CD14-positive monocyte (primary cell): ENCODE results near the gene ING1. TPM values are rescaled to one million over a fixed set of nuclear protein-coding genes. Genes with fewer than 3 reads are reported as not detected.
A peak's percentile ranks its signal among the peaks of the same experiment; 100 is the strongest.

Source experiments
- DNase-seq, 3 donors: peaks; one replicate each; pipeline ENCODE4 v3.0.0-alpha.2; 2011 to 2022
- H2AFZ ChIP-seq: 2 replicates; pipeline ENCODE4 v1.6.0; 2012; ENCODE audit warnings: mild to moderate bottlenecking, low read depth, low read length, inconsistent platforms; ENCODE audit not compliant: insufficient read depth, poor library complexity, severe bottlenecking
- H3K27ac ChIP-seq, 2 donors: 1 replicate in 1 of 2; 2 replicates in 1 of 2; pipeline ENCODE4 v1.5.1; 2012 to 2013; ENCODE audit warnings: low read length in 2 of 2, control low read depth in 1 of 2, inconsistent platforms in 1 of 2, low read depth in 1 of 2, mild to moderate bottlenecking in 1 of 2
- H3K27me3 ChIP-seq, 2 donors: one replicate each; pipeline versions ENCODE4 v1.6.0 to v1.6.1; 2011 to 2013; ENCODE audit warnings: low read length in 2 of 2; ENCODE audit not compliant: control insufficient read depth in 2 of 2, insufficient read depth in 2 of 2
- H3K36me3 ChIP-seq, 2 donors: replicated peaks in 1 of 2; 1 replicate in 1 of 2; 2 replicates in 1 of 2; pipeline versions ENCODE4 v1.5.1 to v1.6.1; 2012 to 2013; ENCODE audit warnings: low read length in 2 of 2, control low read depth in 1 of 2, inconsistent platforms in 1 of 2, mild to moderate bottlenecking in 1 of 2; ENCODE audit not compliant: insufficient read depth in 2 of 2, control insufficient read depth in 1 of 2
- H3K4me1 ChIP-seq, 2 donors: 1 replicate in 1 of 2; 2 replicates in 1 of 2; pipeline versions ENCODE4 v1.5.1 to v1.6.1; 2012 to 2013; ENCODE audit warnings: low read length in 2 of 2, control low read depth in 1 of 2, inconsistent platforms in 1 of 2, mild to moderate bottlenecking in 1 of 2, moderate library complexity in 1 of 2; ENCODE audit not compliant: insufficient read depth in 2 of 2, control insufficient read depth in 1 of 2
- H3K4me2 ChIP-seq: replicated peaks from 2 replicates; pipeline ENCODE3; 2012; ENCODE audit warnings: low read length, moderate library complexity, mild to moderate bottlenecking; ENCODE audit not compliant: poor library complexity, severe bottlenecking; ENCODE audit errors: extremely low read depth
- H3K4me3 ChIP-seq, 3 experiments: fragments of 200-600 bp in 1 of 3; sonication (generic) in 1 of 3; replicated peaks in 1 of 3; 1 replicate in 2 of 3; 2 replicates in 1 of 3; pipeline ENCODE4 v1.5.1; 2011 to 2013; ENCODE audit warnings: low read length in 3 of 3, mild to moderate bottlenecking in 3 of 3, control low read depth in 2 of 3, low read depth in 2 of 3, inconsistent platforms in 1 of 3, moderate library complexity in 1 of 3
- H3K79me2 ChIP-seq: 2 replicates; pipeline ENCODE4 v1.6.0; 2012; ENCODE audit warnings: mild to moderate bottlenecking, control low read depth, inconsistent platforms, low read length, moderate library complexity; ENCODE audit not compliant: insufficient read depth
- H3K9ac ChIP-seq: 2 replicates; pipeline ENCODE4 v1.6.0; 2017; ENCODE audit warnings: low read length, mild to moderate bottlenecking; ENCODE audit not compliant: insufficient read depth, poor library complexity, severe bottlenecking
- H3K9me3 ChIP-seq, 2 donors: replicated peaks in 1 of 2; 1 replicate in 1 of 2; 2 replicates in 1 of 2; pipeline versions ENCODE4 v1.5.1 to v1.6.1; 2012 to 2013; ENCODE audit warnings: low read length in 2 of 2, control low read depth in 1 of 2; ENCODE audit not compliant: control insufficient read depth in 1 of 2, insufficient read depth in 1 of 2
- H4K20me1 ChIP-seq: 2 replicates; pipeline ENCODE4 v1.6.0; 2012; ENCODE audit warnings: mild to moderate bottlenecking, low read length, control low read depth, moderate library complexity; ENCODE audit not compliant: insufficient read depth
- H3K27ac Mint-ChIP-seq, 7 donors: one replicate each; pipeline ENCODE4 v1.8.0; 2020; ENCODE audit warnings: mild to moderate bottlenecking in 7 of 7, mixed read lengths in 7 of 7, moderate library complexity in 6 of 7, inconsistent platforms in 2 of 7
- H3K27me3 Mint-ChIP-seq, 3 donors: one replicate each; pipeline ENCODE4 v1.8.0; 2021 to 2022; ENCODE audit warnings: low read depth in 3 of 3, mild to moderate bottlenecking in 3 of 3, mixed read lengths in 3 of 3, moderate library complexity in 3 of 3, inconsistent platforms in 1 of 3
- H3K36me3 Mint-ChIP-seq, 2 donors: one replicate each; pipeline ENCODE4 v1.8.0; 2020; ENCODE audit warnings: mixed read lengths in 2 of 2, inconsistent platforms in 1 of 2, mild to moderate bottlenecking in 1 of 2
- H3K4me1 Mint-ChIP-seq: one replicate; pipeline ENCODE4 v1.8.0; 2020; ENCODE audit warnings: mild to moderate bottlenecking, mixed read lengths
- H3K4me3 Mint-ChIP-seq, 2 donors: one replicate each; pipeline ENCODE4 v1.8.0; 2020; ENCODE audit warnings: mild to moderate bottlenecking in 2 of 2, mixed read lengths in 2 of 2, moderate library complexity in 1 of 2
- H3K9me3 Mint-ChIP-seq, 7 donors: one replicate each; pipeline ENCODE4 v1.8.0; 2020 to 2022; ENCODE audit warnings: mixed read lengths in 7 of 7, mild to moderate bottlenecking in 6 of 7, moderate library complexity in 6 of 7, inconsistent platforms in 2 of 7
- WGBS: methylation state at CpG from one replicate; pipeline ENCODE4 v1.1.5; 2013; ENCODE audit warnings: missing lambda C conversion rate; ENCODE audit not compliant: insufficient coverage; 5-methylcytosine and 5-hydroxymethylcytosine counted together
- intact Hi-C, 2 donors: fragments of 100-400 bp; cut with micrococcal nuclease; formaldehyde crosslinking; loops; one replicate each; pipeline versions ENCODE4 v1.15.0 to v1.15.1; 2023
- polyA plus RNA-seq, 3 donors: library from polyadenylated mRNA; depleted of rRNA in 1 of 3; unstranded in 2 of 3; stranded (reverse) in 1 of 3; fragments of 300-500 nt in 2 of 3; fragments of >200 nt in 1 of 3; fragmentation: Illumina TruSeq in 2 of 3; gene quantifications; 1 replicate in 2 of 3; 2 replicates in 1 of 3; pipeline ENCODE4 v1.2.3, GENCODE V29; 2012 to 2021
- TF ChIP-seq, protein P1 (sequence below): fragments of 200-600 bp; IDR thresholded peaks from one replicate; pipeline ENCODE4 v1.8.0; 2022; ENCODE audit warnings: antibody characterized with exemption, mild to moderate bottlenecking

The ING1 gene
- polyA plus RNA-seq, 3 donors: 8.4 to 128 (median 11.8) TPM

DNA sequence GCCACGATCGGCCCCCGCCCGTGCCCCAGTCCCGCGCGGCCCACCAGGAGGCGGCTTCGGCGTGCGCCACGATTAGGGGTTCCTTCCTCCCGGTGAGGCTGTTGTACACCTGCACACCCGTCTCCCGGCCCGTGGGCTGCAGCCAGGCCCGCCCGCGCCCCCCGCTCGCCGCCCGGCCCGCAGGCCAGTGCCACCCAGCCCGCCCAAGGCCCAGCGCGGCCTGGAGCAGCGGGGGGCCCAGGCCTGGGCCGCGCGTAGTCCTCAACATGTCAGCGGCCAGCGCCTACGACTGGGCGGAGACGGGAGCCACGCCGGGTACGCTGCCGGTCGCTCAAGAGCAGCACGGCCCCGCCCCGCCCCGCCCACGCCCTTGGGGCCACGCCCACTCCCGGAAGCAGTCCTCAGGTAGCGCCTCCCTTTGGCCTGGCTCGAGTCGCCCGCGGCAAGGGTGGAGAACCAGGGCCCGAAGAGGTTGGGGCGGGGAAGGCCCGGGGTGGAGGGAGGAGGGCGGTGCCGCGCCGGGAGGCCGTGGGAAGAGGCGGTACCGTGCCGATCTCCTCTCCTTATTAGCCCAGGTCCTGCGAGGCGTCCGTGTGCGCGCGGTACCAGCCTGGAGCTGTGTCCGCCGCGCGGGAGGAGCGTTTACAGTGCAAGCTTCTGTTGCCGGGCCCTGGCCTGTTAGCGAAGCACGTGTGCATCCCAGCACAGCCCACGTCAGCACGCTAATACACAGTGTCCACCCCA lies 7.5 kb upstream of the ING1 start, which contains the start of gene CARS2:
Gene CARS2, minus strand, starts transcription at position 291 of the 744 bp plus-strand sequence. Its CDS starts 23 bp downstream, at position 268.
- H3K4me1 Mint-ChIP-seq: peaks cover 51% of the 10 kb centered on the region
- WGBS: under 1% methylated on average over 69 of the region's 80 CpGs
- no peaks in the 10 kb centered on the region for H3K9me3 Mint-ChIP-seq

More for the DNA sequence above, 7.5 kb upstream of the ING1 start, which contains the start of gene CARS2:
- peak within 1 kb of the TSS; percentile 79 for H3K9ac ChIP-seq
- H3K79me2 ChIP-seq: peaks cover 63% of the 10 kb centered on the region
- peak within 1 kb of the TSS; percentile 60 to 92 (median 86) for H3K27ac Mint-ChIP-seq
- peak within 1 kb of the TSS; percentile 51 to 87 (median 54) for H3K4me3 ChIP-seq
- no peaks in the 10 kb centered on the region for H4K20me1 ChIP-seq
- peaks cover 50 to 60% of the 10 kb centered on the region in 2 donors for H3K4me1 ChIP-seq
- peak within 1 kb of the TSS; percentile 54 to 72 for H3K27ac ChIP-seq
- H3K36me3 ChIP-seq: peaks cover 11 to 27% of the 10 kb centered on the region in 2 donors
- H3K27me3 ChIP-seq: no peaks in the 10 kb centered on the region
- DNase-seq: peak; percentile 93 to 97 (median 96)
- peak within 1 kb of the TSS; percentile 81 to 91 for H3K4me3 Mint-ChIP-seq
- peaks cover 19 to 21% of the 10 kb centered on the region in 2 donors for H3K36me3 Mint-ChIP-seq
- H2AFZ ChIP-seq: peak within 1 kb of the TSS; percentile 81
- no peaks in the 10 kb centered on the region for H3K27me3 Mint-ChIP-seq
- TF ChIP-seq, protein P1, sequence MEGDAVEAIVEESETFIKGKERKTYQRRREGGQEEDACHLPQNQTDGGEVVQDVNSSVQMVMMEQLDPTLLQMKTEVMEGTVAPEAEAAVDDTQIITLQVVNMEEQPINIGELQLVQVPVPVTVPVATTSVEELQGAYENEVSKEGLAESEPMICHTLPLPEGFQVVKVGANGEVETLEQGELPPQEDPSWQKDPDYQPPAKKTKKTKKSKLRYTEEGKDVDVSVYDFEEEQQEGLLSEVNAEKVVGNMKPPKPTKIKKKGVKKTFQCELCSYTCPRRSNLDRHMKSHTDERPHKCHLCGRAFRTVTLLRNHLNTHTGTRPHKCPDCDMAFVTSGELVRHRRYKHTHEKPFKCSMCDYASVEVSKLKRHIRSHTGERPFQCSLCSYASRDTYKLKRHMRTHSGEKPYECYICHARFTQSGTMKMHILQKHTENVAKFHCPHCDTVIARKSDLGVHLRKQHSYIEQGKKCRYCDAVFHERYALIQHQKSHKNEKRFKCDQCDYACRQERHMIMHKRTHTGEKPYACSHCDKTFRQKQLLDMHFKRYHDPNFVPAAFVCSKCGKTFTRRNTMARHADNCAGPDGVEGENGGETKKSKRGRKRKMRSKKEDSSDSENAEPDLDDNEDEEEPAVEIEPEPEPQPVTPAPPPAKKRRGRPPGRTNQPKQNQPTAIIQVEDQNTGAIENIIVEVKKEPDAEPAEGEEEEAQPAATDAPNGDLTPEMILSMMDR: no peak
- peak within 1 kb of the TSS; percentile 91 for H3K4me2 ChIP-seq
- no peaks in the 10 kb centered on the region for H3K9me3 ChIP-seq
- intact Hi-C loops: loop anchor here in 1 of 2 donors (1.0 kb wide), 1 partner anchor 9 kb away; no protein-coding TSS in a partner anchor
